ENCODE data around the gene RIPOR3.

- TF ChIP-seq CTCF (IDR thresholded peaks at IDR 0.05; ENCODE audit: poor library complexity, severe bottlenecking) (no peak), MXI1 (conservative IDR thresholded peaks at IDR 0.05; ENCODE audit: poor library complexity, severe bottlenecking) (no peak), EZH2 (IDR thresholded peaks at IDR 0.05; ENCODE audit: borderline replicate concordance, insufficient read depth, low read length, poor library complexity, severe bottlenecking) (no peak), REST (IDR thresholded peaks at IDR 0.05; ENCODE audit: borderline replicate concordance) (no peak), TAF1 (IDR thresholded peaks at IDR 0.05; ENCODE audit: low read depth) (no peak), POLR2AphosphoS5 (IDR thresholded peaks at IDR 0.05) (no peak), EP300 (conservative IDR thresholded peaks at IDR 0.05; ENCODE audit: poor library complexity, severe bottlenecking) (no peak), SMC3 (conservative IDR thresholded peaks at IDR 0.05; ENCODE audit: poor library complexity) (no peak)
Observed at GRCh38 chr20:50577175-50578018, 113.9 kb downstream of the RIPOR3 start.
